Smooth muscle cell (in vitro differentiated cells): ENCODE measurements around the gene RPS23. TPM values are rescaled to one million over a fixed set of nuclear protein-coding genes. Genes with fewer than 3 reads are reported as not detected.

Experiments used
- DNase-seq: peaks from one replicate; lab custom pipeline; 2025; ENCODE audit not compliant: unreplicated experiment; lab: John Stamatoyannopoulos, UW
- H2AFZ ChIP-seq: fragments of 200-600 bp; sonication (generic); 2 replicates; pipeline ENCODE4 v1.6.0; 2016; ENCODE audit warnings: antibody characterized with exemption, low read depth, mild to moderate bottlenecking
- H3F3A ChIP-seq: fragments of 200-600 bp; sonication (generic); 2 replicates; pipeline ENCODE4 v1.6.0; 2017; ENCODE audit warnings: antibody characterized with exemption, low read depth
- H3K27ac ChIP-seq: fragments of 200-600 bp; sonication (generic); 2 replicates; pipeline ENCODE4 v1.5.1; 2016; ENCODE audit warnings: low read depth, mild to moderate bottlenecking
- H3K27me3 ChIP-seq: fragments of 200-600 bp; sonication (generic); 2 replicates; pipeline ENCODE4 v1.6.1; 2016; ENCODE audit warnings: low read depth, mild to moderate bottlenecking
- H3K36me3 ChIP-seq: fragments of 200-600 bp; sonication (generic); 2 replicates; pipeline ENCODE4 v1.5.1; 2016; ENCODE audit warnings: low read depth
- H3K4me1 ChIP-seq: fragments of 200-600 bp; sonication (generic); 2 replicates; pipeline ENCODE4 v1.5.1; 2016; ENCODE audit warnings: low read depth
- H3K4me2 ChIP-seq: fragments of 200-600 bp; sonication (generic); 2 replicates; pipeline ENCODE4 v1.6.0; 2016; ENCODE audit warnings: mild to moderate bottlenecking
- H3K4me3 ChIP-seq: fragments of 200-600 bp; sonication (generic); 2 replicates; pipeline ENCODE4 v1.5.1; 2016; ENCODE audit warnings: mild to moderate bottlenecking
- H3K79me2 ChIP-seq: fragments of 200-600 bp; sonication (generic); 2 replicates; pipeline ENCODE4 v1.6.0; 2016; ENCODE audit warnings: low read depth, mild to moderate bottlenecking
- H3K9ac ChIP-seq: fragments of 200-600 bp; sonication (generic); 2 replicates; pipeline ENCODE4 v1.6.0; 2016; ENCODE audit warnings: low read depth
- H3K9me3 ChIP-seq: fragments of 200-600 bp; sonication (generic); replicated peaks from 2 replicates; pipeline ENCODE4 v1.5.1; 2016; ENCODE audit warnings: low read depth
- H4K20me1 ChIP-seq: fragments of 200-600 bp; sonication (generic); 2 replicates; pipeline ENCODE4 v1.6.0; 2016; ENCODE audit warnings: low read depth
- WGBS: methylation state at CpG from one replicate; pipeline ENCODE4 v1.1.7; 2016; ENCODE audit warnings: low lambda C conversion rate; 5-methylcytosine and 5-hydroxymethylcytosine counted together
- polyA plus RNA-seq: library from polyadenylated mRNA; unstranded; fragments of >200 nt; fragmentation: Nextera tagmentation; extraction: Ambion mirVana; gene quantifications from 2 replicates; pipeline ENCODE4 v1.2.1, GENCODE V29; 2016
- total RNA-seq: library from RNA; depleted of rRNA; stranded (reverse); fragments of >200 nt; gene quantifications from 2 replicates; pipeline ENCODE4 v1.2.3, GENCODE V29; 2014
- TF ChIP-seq, protein P1 (sequence below): fragments of 200-600 bp; sonication (generic); IDR thresholded peaks from 2 replicates; pipeline ENCODE4 v1.5.1; 2017; ENCODE audit warnings: borderline replicate concordance, mild to moderate bottlenecking, antibody characterized with exemption; ENCODE audit not compliant: insufficient read depth, poor library complexity, severe bottlenecking

The RPS23 gene
- total and polyA plus RNA-seq, 2 experiments from 2014 or later: 818 to 3,121 TPM

- 64% methylated on average over 19 of the region's 19 CpGs for WGBS
- TF ChIP-seq, protein P1, sequence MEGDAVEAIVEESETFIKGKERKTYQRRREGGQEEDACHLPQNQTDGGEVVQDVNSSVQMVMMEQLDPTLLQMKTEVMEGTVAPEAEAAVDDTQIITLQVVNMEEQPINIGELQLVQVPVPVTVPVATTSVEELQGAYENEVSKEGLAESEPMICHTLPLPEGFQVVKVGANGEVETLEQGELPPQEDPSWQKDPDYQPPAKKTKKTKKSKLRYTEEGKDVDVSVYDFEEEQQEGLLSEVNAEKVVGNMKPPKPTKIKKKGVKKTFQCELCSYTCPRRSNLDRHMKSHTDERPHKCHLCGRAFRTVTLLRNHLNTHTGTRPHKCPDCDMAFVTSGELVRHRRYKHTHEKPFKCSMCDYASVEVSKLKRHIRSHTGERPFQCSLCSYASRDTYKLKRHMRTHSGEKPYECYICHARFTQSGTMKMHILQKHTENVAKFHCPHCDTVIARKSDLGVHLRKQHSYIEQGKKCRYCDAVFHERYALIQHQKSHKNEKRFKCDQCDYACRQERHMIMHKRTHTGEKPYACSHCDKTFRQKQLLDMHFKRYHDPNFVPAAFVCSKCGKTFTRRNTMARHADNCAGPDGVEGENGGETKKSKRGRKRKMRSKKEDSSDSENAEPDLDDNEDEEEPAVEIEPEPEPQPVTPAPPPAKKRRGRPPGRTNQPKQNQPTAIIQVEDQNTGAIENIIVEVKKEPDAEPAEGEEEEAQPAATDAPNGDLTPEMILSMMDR: no peak
- H3K79me2 ChIP-seq: peaks cover 29% of the 10 kb centered on the region
These were observed 687 bp upstream of the RPS23 start for GRCh38 chr5:82278711-82279370.

DNA sequence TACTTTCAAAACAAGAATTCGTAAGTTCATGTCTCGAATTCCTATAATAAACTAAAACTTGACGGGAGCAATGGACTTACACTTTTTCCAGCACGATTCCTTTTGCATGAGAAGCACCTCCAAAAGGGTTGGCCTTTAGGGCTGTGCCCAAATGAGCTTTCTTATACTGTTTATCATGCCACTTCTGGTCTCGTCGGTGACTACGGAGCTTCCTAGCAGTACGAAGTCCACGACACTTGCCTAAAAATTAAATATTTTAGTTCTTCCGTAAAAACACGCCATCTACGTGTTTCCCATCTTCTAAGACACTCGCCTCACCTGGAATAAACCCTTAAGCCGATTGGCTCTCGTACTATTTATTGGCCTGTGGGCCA is 554 bp downstream of the RPS23 start:
- TF ChIP-seq, protein P1: no peak

More at GRCh38 chr5:82278711-82279370, 687 bp upstream of the RPS23 start:
- DNase-seq: no peak
- Histone ChIP-seq H3K4me2 (peak overlapping the region; percentile 97), H3K4me3 (peak overlapping the region; percentile 82), H3K4me1 (peaks cover 20% of the 10 kb centered on the region), H4K20me1 (peaks cover 10% of the 10 kb centered on the region), H3K27me3 (no peaks in the 10 kb centered on the region), H3K9me3 (no peaks in the 10 kb centered on the region), H2AFZ (peak overlapping the region; percentile 88), H3K27ac (peak overlapping the region; percentile 73), H3K9ac (peak overlapping the region; percentile 83), H3F3A (peaks cover 20% of the 10 kb centered on the region), H3K36me3 (peaks cover 11% of the 10 kb centered on the region)

DNA sequence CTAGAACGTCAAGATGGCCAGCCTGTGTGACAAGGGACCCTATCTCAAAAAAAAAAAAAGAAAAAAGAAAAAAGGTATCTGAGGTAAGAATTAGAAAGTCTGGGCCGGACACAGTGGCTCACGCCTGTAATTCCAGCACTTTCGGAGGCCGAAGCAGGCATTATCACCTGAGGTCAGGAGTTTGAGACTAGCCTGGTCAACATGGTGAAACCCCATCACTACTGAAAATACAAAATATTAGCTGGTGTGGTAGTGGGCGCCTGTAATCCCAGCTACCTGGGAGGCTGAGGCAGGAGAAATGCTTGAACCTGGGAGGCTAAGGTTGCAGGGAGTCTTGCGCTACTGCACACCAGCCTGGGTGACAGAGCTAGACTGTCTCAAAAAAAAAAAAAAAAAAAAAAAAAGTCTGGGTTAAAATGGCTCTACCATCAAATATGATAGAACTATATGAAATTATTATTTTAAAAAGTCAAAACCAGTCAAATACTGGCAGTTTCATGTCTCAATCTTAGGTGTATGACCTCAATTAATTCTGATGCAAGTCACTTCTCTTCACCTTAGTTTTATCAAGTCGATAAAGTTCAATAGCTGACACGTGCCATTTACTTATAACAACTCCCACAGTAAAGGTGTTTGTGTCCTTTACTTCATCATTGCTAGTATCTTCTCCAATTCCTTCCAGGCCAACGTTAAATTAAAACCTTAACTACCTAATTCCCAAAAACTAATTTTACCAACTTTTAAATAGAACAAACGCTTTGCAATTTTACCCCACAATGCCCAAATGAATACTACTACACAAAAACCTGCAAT is 1.1 kb downstream of the RPS23 start:
- DNase-seq: no peak
- no peaks in the 10 kb centered on the region for H3K9me3 ChIP-seq
- H4K20me1 ChIP-seq: peaks cover 10% of the 10 kb centered on the region
- H3K4me1 ChIP-seq: peaks cover 20% of the 10 kb centered on the region
- H3K36me3 ChIP-seq: peaks cover 11% of the 10 kb centered on the region
- peak overlapping the region; percentile 97 for H3K4me2 ChIP-seq
- TF ChIP-seq, protein P1: no peak
- WGBS: 72% methylated on average over 11 of the region's 11 CpGs
- peaks cover 20% of the 10 kb centered on the region for H3F3A ChIP-seq
- H3K79me2 ChIP-seq: peaks cover 29% of the 10 kb centered on the region
- no peaks in the 10 kb centered on the region for H3K27me3 ChIP-seq
- H3K9ac ChIP-seq: peak overlapping the region; percentile 83
- H2AFZ ChIP-seq: no peak overlapping the region
- H3K4me3 ChIP-seq: peak overlapping the region; percentile 82
- H3K27ac ChIP-seq: peak overlapping the region; percentile 73

More for the DNA sequence above, 554 bp downstream of the RPS23 start:
- Histone ChIP-seq H3K9ac (peak overlapping the region; percentile 83), H3K27me3 (no peaks in the 10 kb centered on the region), H3K79me2 (peaks cover 29% of the 10 kb centered on the region), H3K36me3 (peaks cover 11% of the 10 kb centered on the region), H2AFZ (peak overlapping the region; percentile 88), H3K9me3 (no peaks in the 10 kb centered on the region), H3K27ac (peak overlapping the region; percentile 73), H3K4me1 (peaks cover 20% of the 10 kb centered on the region), H4K20me1 (peaks cover 10% of the 10 kb centered on the region), H3K4me3 (peak overlapping the region; percentile 82), H3K4me2 (peak overlapping the region; percentile 97), H3F3A (peaks cover 20% of the 10 kb centered on the region)
- no peak for DNase-seq
- WGBS: 1% methylated on average over 15 of the region's 15 CpGs
